ENCODE results near the gene CORO6. TPM values are rescaled to one million over a fixed set of nuclear protein-coding genes. Genes with fewer than 3 reads are reported as not detected.

CORO6 gene
- total RNA-seq, 2 experiments from 2014 or later: 13.9 to 14.2 TPM

Other genes with a start within 250 kb of the CORO6 start
- gene TAOK1, start 232.5 kb downstream of the CORO6 start, total RNA-seq: 10 to 100 TPM; 29.9 to 35.1 TPM
- 1 to 10 TPM; 7.2 to 8.6 TPM for gene ABHD15, start 55.9 kb downstream of the CORO6 start, total RNA-seq
- gene TP53I13, start 54.2 kb downstream of the CORO6 start, total RNA-seq: 10 to 100 TPM; 37.7 to 41.5 TPM
- 10 to 100 TPM; 60.5 to 74.1 TPM for gene GIT1, start 33.3 kb downstream of the CORO6 start, total RNA-seq
- gene ANKRD13B, start 29.8 kb downstream of the CORO6 start, total RNA-seq: 10 to 100 TPM; 17.3 to 20.2 TPM

Measured in activated CD4-positive, alpha-beta T cell treated with anti-CD3 and anti-CD28 coated beads for 36 hours (primary cell).